GM13977 (cell line): ENCODE data around the gene C17orf113.

Experiments
- DNase-seq: peaks from one replicate; pipeline ENCODE4 v3.0.0; 2012; ENCODE audit warnings: low spot score
- CTCF ChIP-seq: IDR thresholded peaks from 2 replicates; pipeline ENCODE4 v1.5.1; 2012; ENCODE audit warnings: mild to moderate bottlenecking, control low read depth; ENCODE audit not compliant: insufficient read depth; ENCODE audit errors: extremely low read depth, missing control alignments
- in situ Hi-C: fragments of 300-500 bp; cut with MboI; formaldehyde crosslinking; loops from one replicate; pipeline ENCODE4 v1.12.0; 2022; ENCODE audit warnings: low sequenced_read_pairs, low pct_unique_long_range_greater_than_20kb, mixed read lengths, inconsistent platforms; ENCODE audit not compliant: unreplicated experiment

The C17orf113 gene

GRCh38 chr17:42078396-42079043 is 28.1 kb upstream of the C17orf113 start:
- in situ Hi-C loops, result no loop called here
- no peak for DNase-seq
- TF ChIP-seq CTCF, result no peak

- no peak for TF ChIP-seq CTCF
These were observed 27.4 kb upstream of the C17orf113 start for GRCh38 chr17:42077755-42078154.

GRCh38 chr17:42076797-42077559 is 26.6 kb upstream of the C17orf113 start:
- in situ Hi-C loops, result no loop called here
- no peak for TF ChIP-seq CTCF

More at GRCh38 chr17:42077755-42078154, 27.4 kb upstream of the C17orf113 start:
- DNase-seq, result no peak
- in situ Hi-C loops, result no loop called here

GRCh38 chr17:42075789-42076188 is 25.4 kb upstream of the C17orf113 start:
- in situ Hi-C loops, result no loop called here
- TF ChIP-seq CTCF, result no peak
- no peak for DNase-seq

More at GRCh38 chr17:42076797-42077559, 26.6 kb upstream of the C17orf113 start:
- DNase-seq, result no peak

- in situ Hi-C loops, result no loop called here
- no peak for TF ChIP-seq CTCF
- DNase-seq, result no peak
These were observed 22.2 kb upstream of the C17orf113 start for GRCh38 chr17:42072323-42073187.

- in situ Hi-C loops, result no loop called here
- no peak for TF ChIP-seq CTCF
- DNase-seq, result no peak
These were observed 21.4 kb upstream of the C17orf113 start for GRCh38 chr17:42071810-42072209.
